BLaER1 (cell line): Measurements from ENCODE around the gene GSAP.
"Not testable (repeated sequence)": the region's sequence is repeated elsewhere in the genome, so short reads cannot be mapped to it uniquely, and the experiment has no call there.

Source experiments
- H3K27ac ChIP-seq: shearing (Covaris generic); formaldehyde crosslinking; 2 replicates; pipeline ENCODE4 v1.8.1; 2022
- H3K27me3 ChIP-seq: shearing (Covaris generic); formaldehyde crosslinking; 2 replicates; pipeline ENCODE4 v1.8.1; 2022
- H3K36me3 ChIP-seq: shearing (Covaris generic); formaldehyde crosslinking; 2 replicates; pipeline ENCODE4 v1.8.1; 2022
- H3K4me1 ChIP-seq: shearing (Covaris generic); formaldehyde crosslinking; 2 replicates; pipeline ENCODE4 v1.8.1; 2022
- H3K4me2 ChIP-seq: shearing (Covaris generic); formaldehyde crosslinking; 2 replicates; pipeline ENCODE4 v1.8.1; 2022
- H3K4me3 ChIP-seq: shearing (Covaris generic); formaldehyde crosslinking; 2 replicates; pipeline ENCODE4 v1.8.1; 2022
- H3K9ac ChIP-seq: shearing (Covaris generic); formaldehyde crosslinking; 2 replicates; pipeline ENCODE4 v1.8.1; 2022
- H3K9me3 ChIP-seq: shearing (Covaris generic); formaldehyde crosslinking; 2 replicates; pipeline ENCODE4 v1.8.1; 2022
- H4K20me1 ChIP-seq: shearing (Covaris generic); formaldehyde crosslinking; 2 replicates; pipeline ENCODE4 v1.8.1; 2022
- Cebpa-rat ChIP-seq: shearing (Covaris generic); IDR thresholded peaks from 2 replicates; pipeline ENCODE4 v1.8.1; 2022

The GSAP gene

GRCh38 chr7:77456696-77457095 is 40.5 kb upstream of the GSAP start:
- no peak overlapping the region for H3K4me2 ChIP-seq
- no peaks in the 10 kb centered on the region for H3K9me3 ChIP-seq
- no peak for TF ChIP-seq Cebpa-rat
- no peaks in the 10 kb centered on the region for H3K36me3 ChIP-seq
- H3K9ac ChIP-seq, result no peak overlapping the region
- H4K20me1 ChIP-seq, result no peaks in the 10 kb centered on the region
- no peaks in the 10 kb centered on the region for H3K27me3 ChIP-seq
- no peaks in the 10 kb centered on the region for H3K4me1 ChIP-seq
- no peak overlapping the region for H3K27ac ChIP-seq
- H3K4me3 ChIP-seq, result no peak overlapping the region

- Histone ChIP-seq H4K20me1 (no peaks in the 10 kb centered on the region), H3K4me2 (no peak overlapping the region), H3K9ac (no peak overlapping the region), H3K4me3 (no peak overlapping the region), H3K27ac (no peak overlapping the region), H3K9me3 (no peaks in the 10 kb centered on the region), H3K27me3 (no peaks in the 10 kb centered on the region), H3K36me3 (no peaks in the 10 kb centered on the region), H3K4me1 (no peaks in the 10 kb centered on the region)
- TF ChIP-seq Cebpa-rat, result no peak
Measured at GRCh38 chr7:77455321-77455720, 39.2 kb upstream of the GSAP start.

GRCh38 chr7:77454802-77455201 is 38.7 kb upstream of the GSAP start:
- Histone ChIP-seq H3K4me1 (no peaks in the 10 kb centered on the region), H3K27ac (no peak overlapping the region), H3K36me3 (no peaks in the 10 kb centered on the region), H3K4me3 (no peak overlapping the region), H3K27me3 (no peaks in the 10 kb centered on the region), H3K9me3 (no peaks in the 10 kb centered on the region), H3K9ac (no peak overlapping the region), H3K4me2 (no peak overlapping the region), H4K20me1 (no peaks in the 10 kb centered on the region)
- TF ChIP-seq Cebpa-rat, result no peak

GRCh38 chr7:77453531-77453930 is 37.4 kb upstream of the GSAP start:
- Histone ChIP-seq H3K36me3 (no peaks in the 10 kb centered on the region), H3K4me1 (no peaks in the 10 kb centered on the region), H3K9me3 (no peaks in the 10 kb centered on the region), H3K27ac (no peak overlapping the region), H3K4me3 (no peak overlapping the region), H3K4me2 (no peak overlapping the region), H3K9ac (no peak overlapping the region), H4K20me1 (no peaks in the 10 kb centered on the region), H3K27me3 (no peaks in the 10 kb centered on the region)
- TF ChIP-seq Cebpa-rat, result no peak

GRCh38 chr7:77451950-77452349 is 35.8 kb upstream of the GSAP start:
- H3K36me3 ChIP-seq, H3K4me3 ChIP-seq, H4K20me1 ChIP-seq, H3K4me1 ChIP-seq, H3K9me3 ChIP-seq, H3K27me3 ChIP-seq, H3K27ac ChIP-seq, H3K4me2 ChIP-seq, H3K9ac ChIP-seq: not testable (repeated sequence)

GRCh38 chr7:77450613-77451012 is 34.5 kb upstream of the GSAP start:
- Histone ChIP-seq H3K4me1 (no peaks in the 10 kb centered on the region), H3K27me3 (no peaks in the 10 kb centered on the region), H4K20me1 (no peaks in the 10 kb centered on the region), H3K9me3 (no peaks in the 10 kb centered on the region), H3K4me3 (no peak overlapping the region), H3K36me3 (no peaks in the 10 kb centered on the region), H3K4me2 (no peak overlapping the region), H3K27ac (no peak overlapping the region), H3K9ac (no peak overlapping the region)
- no peak for TF ChIP-seq Cebpa-rat

GRCh38 chr7:77450054-77450453 is 33.9 kb upstream of the GSAP start:
- H3K4me1 ChIP-seq, result no peaks in the 10 kb centered on the region
- no peaks in the 10 kb centered on the region for H4K20me1 ChIP-seq
- no peaks in the 10 kb centered on the region for H3K36me3 ChIP-seq
- H3K9me3 ChIP-seq, result no peaks in the 10 kb centered on the region
- H3K4me2 ChIP-seq, result no peak overlapping the region
- H3K27ac ChIP-seq, result no peak overlapping the region
- H3K4me3 ChIP-seq, result no peak overlapping the region
- no peak for TF ChIP-seq Cebpa-rat
- H3K9ac ChIP-seq, result no peak overlapping the region
- H3K27me3 ChIP-seq, result no peaks in the 10 kb centered on the region

- Histone ChIP-seq H3K4me1 (no peaks in the 10 kb centered on the region), H3K9me3 (no peaks in the 10 kb centered on the region), H3K9ac (no peak overlapping the region), H4K20me1 (no peaks in the 10 kb centered on the region), H3K4me2 (no peak overlapping the region), H3K27me3 (no peaks in the 10 kb centered on the region), H3K27ac (no peak overlapping the region), H3K36me3 (no peaks in the 10 kb centered on the region), H3K4me3 (no peak overlapping the region)
- TF ChIP-seq Cebpa-rat, result no peak
Measured at GRCh38 chr7:77447616-77448015, 31.5 kb upstream of the GSAP start.

- H4K20me1 ChIP-seq, result no peaks in the 10 kb centered on the region
- H3K9me3 ChIP-seq, result no peaks in the 10 kb centered on the region
- H3K27ac ChIP-seq, result no peak overlapping the region
- H3K9ac ChIP-seq, result no peak overlapping the region
- H3K27me3 ChIP-seq, result no peaks in the 10 kb centered on the region
- H3K4me3 ChIP-seq, result no peak overlapping the region
- H3K36me3 ChIP-seq, result no peaks in the 10 kb centered on the region
- no peak for TF ChIP-seq Cebpa-rat
- no peak overlapping the region for H3K4me2 ChIP-seq
- no peaks in the 10 kb centered on the region for H3K4me1 ChIP-seq
Measured at GRCh38 chr7:77444123-77444522, 28.0 kb upstream of the GSAP start.

DNA sequence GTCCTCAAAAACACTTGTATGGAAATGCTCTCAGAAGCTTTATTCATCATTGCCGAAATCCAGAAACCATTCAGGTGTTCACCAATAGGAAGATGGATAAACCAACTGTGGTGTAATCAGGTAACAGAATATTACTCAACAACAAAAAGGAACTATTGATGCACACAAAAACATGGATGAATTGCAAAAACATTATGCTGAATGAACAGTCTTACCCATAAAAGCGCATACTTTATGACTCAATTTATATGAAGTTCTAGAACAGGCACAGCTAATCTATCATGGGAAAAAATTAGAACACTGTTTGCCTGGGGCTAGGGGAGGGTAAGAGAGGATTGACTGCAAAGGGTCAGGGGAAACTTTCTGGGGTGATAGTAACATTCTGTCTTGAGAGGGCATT is 26.9 kb upstream of the GSAP start:
- Histone ChIP-seq H3K27me3 (no peaks in the 10 kb centered on the region), H3K9me3 (no peaks in the 10 kb centered on the region), H3K4me2 (no peak overlapping the region), H3K27ac (no peak overlapping the region), H4K20me1 (no peaks in the 10 kb centered on the region), H3K4me3 (no peak overlapping the region), H3K36me3 (no peaks in the 10 kb centered on the region), H3K4me1 (no peaks in the 10 kb centered on the region), H3K9ac (no peak overlapping the region)
- no peak for TF ChIP-seq Cebpa-rat

DNA sequence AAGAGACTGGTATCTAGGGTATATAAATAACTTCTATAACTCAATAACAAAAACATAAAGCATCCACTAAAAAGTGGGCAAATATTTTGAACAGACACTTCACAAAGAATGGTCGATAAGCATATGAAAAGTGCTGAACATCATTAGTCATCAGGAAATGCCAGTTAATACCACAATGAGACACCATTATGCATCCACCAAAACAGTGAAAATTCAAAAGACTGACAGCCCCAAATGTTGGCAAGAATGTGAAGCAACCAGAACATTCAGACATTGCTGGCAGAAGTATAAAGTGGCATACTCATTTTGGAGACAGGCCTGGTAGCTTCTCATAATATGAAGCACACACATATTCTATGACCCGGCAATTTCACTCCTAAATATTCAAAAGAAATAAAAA is 26.5 kb upstream of the GSAP start:
- Histone ChIP-seq H3K4me3 (no peak overlapping the region), H3K36me3 (no peaks in the 10 kb centered on the region), H3K27ac (no peak overlapping the region), H3K9ac (no peak overlapping the region), H3K9me3 (no peaks in the 10 kb centered on the region), H3K4me2 (no peak overlapping the region), H4K20me1 (no peaks in the 10 kb centered on the region), H3K4me1 (no peaks in the 10 kb centered on the region), H3K27me3 (no peaks in the 10 kb centered on the region)
- no peak for TF ChIP-seq Cebpa-rat
